Measurements from ENCODE around the gene PIGQ.

PIGQ gene

DNA sequence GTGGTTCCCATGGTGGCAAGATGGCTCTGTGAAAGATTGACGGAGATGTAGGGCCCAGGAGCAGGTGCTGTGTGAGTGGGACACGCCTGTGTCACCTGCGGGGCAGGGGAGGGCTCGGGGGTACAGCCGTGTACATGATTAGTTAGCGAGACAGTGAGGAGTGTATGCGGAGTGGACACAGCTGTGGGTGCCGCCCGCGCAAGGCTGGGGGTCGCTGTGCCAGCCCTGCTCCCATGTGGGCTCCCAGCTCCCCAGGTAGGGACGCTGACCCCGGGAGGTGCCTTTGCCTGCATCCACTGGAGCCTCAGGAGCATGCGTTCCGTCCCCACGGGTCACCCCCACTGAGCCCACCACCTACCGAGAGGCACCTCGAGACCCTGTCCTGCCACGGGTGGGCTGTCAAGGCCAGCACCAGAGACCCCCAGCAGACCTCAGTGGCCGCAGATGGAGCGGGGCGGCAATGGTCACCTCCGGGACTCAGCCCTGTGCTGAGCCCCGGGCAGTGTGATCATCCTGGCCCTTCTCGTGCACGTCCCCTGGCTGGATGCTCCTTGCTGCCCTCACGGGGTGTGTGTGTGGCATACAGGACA lies 34.8 kb upstream of the PIGQ start:
- WGBS, 2 experiments = 95 to 96% methylated on average over 27 of the region's 27 CpGs
- no peak overlapping the region for H3K27ac ChIP-seq (ENCODE audit: insufficient read depth, low read depth, low read length, poor library complexity, severe bottlenecking)
- no peaks in the 10 kb centered on the region for H3K9me3 ChIP-seq (ENCODE audit: control insufficient read depth, low read length)
- H3K4me1 ChIP-seq (ENCODE audit: control insufficient read depth, insufficient read depth, low read length) = peaks cover 9% of the 10 kb centered on the region
- no peaks in the 10 kb centered on the region for H3K27me3 ChIP-seq (ENCODE audit: control insufficient read depth, insufficient read depth, low read length, poor library complexity, severe bottlenecking)
- H3K36me3 ChIP-seq (ENCODE audit: control insufficient read depth, insufficient read depth, low read length) = no peaks in the 10 kb centered on the region
- H3K4me3 ChIP-seq (ENCODE audit: insufficient read depth, low read depth, low read length) = no peak overlapping the region

DNA sequence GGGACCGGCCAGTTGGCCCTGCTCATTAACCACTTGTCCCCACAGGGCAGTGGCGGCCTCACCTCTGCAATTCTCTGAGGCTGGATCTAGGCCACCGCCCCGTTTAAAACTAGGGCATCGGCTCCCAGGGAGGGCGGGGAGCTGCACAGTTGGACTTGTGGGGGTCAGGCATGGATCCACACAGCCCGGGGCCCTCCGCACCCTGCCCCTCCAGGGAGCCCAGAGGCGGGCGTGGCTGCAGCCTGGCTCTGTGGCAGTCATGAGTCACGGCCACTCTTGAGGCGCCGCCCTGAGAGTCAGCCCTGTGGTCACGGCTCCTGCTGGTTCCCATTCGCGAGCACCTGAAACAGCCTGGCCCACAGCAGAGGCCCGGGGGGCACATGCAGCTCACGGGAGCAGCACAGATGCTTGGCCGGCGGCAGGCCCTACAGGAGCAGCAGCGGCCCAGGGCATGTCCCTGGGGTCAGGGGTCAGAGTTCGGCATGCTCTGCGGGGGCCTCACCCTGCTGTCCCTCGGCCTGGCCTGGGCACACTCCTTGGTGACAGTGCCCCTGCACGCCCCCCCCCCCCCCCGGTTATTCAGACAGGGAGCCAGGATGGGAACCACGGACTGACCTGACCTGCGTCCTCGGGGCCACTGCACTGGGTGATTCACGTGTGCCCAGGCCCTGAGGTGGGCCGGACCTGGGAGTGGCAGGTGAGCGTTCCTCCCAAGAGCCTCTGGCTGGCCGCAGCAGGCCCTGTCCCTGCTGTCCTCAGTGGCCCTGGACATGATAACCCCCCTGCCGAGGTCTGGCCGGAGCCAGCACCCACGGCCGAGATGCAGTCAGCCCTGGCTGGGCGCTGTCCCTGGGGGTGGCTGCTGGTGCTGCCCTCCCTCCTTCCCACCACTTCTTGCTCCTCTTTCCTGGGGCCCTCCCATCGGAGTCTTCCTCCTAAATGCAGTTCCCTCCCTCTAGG lies 34.0 kb upstream of the PIGQ start:
- H3K27ac ChIP-seq (ENCODE audit: insufficient read depth, low read depth, low read length, poor library complexity, severe bottlenecking) = no peak overlapping the region
- no peaks in the 10 kb centered on the region for H3K27me3 ChIP-seq (ENCODE audit: control insufficient read depth, insufficient read depth, low read length, poor library complexity, severe bottlenecking)
- WGBS, 2 experiments = 95% methylated on average over 39 of the region's 39 CpGs
- H3K36me3 ChIP-seq (ENCODE audit: control insufficient read depth, insufficient read depth, low read length) = no peaks in the 10 kb centered on the region
- H3K9me3 ChIP-seq (ENCODE audit: control insufficient read depth, low read length) = no peaks in the 10 kb centered on the region
- H3K4me3 ChIP-seq (ENCODE audit: insufficient read depth, low read depth, low read length) = no peak overlapping the region
- H3K4me1 ChIP-seq (ENCODE audit: control insufficient read depth, insufficient read depth, low read length) = peaks cover 8% of the 10 kb centered on the region

DNA sequence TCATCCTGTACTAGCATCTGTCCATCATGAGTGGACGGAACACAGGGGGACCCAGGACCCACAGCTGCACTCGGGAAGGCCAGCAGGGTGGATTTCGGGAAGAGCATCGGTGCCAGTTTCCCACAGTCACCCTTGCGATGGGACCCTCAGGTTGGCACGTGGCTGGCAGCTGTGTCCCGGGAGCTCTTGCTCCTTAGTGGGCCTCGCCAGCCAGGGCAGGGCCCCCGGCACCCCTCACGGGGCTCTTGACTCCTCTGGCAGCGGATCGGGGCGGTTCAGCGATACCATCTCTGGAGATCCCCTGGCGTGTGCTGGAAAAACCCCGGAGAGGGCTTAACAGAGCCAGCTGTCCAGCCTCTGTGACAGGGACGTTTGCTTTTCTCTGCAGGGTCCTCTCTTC lies 33.0 kb upstream of the PIGQ start:
- whole genome bisulfite sequencing, 2 experiments = 96 to 97% methylated on average over 17 of the region's 17 CpGs
- no peak overlapping the region for H3K27ac ChIP-seq (ENCODE audit: insufficient read depth, low read depth, low read length, poor library complexity, severe bottlenecking)
- no peak overlapping the region for H3K4me3 ChIP-seq (ENCODE audit: insufficient read depth, low read depth, low read length)
- H3K4me1 ChIP-seq (ENCODE audit: control insufficient read depth, insufficient read depth, low read length) = peaks cover 8% of the 10 kb centered on the region
- no peaks in the 10 kb centered on the region for H3K27me3 ChIP-seq (ENCODE audit: control insufficient read depth, insufficient read depth, low read length, poor library complexity, severe bottlenecking)
- H3K36me3 ChIP-seq (ENCODE audit: control insufficient read depth, insufficient read depth, low read length) = no peaks in the 10 kb centered on the region
- no peaks in the 10 kb centered on the region for H3K9me3 ChIP-seq (ENCODE audit: control insufficient read depth, low read length)

DNA sequence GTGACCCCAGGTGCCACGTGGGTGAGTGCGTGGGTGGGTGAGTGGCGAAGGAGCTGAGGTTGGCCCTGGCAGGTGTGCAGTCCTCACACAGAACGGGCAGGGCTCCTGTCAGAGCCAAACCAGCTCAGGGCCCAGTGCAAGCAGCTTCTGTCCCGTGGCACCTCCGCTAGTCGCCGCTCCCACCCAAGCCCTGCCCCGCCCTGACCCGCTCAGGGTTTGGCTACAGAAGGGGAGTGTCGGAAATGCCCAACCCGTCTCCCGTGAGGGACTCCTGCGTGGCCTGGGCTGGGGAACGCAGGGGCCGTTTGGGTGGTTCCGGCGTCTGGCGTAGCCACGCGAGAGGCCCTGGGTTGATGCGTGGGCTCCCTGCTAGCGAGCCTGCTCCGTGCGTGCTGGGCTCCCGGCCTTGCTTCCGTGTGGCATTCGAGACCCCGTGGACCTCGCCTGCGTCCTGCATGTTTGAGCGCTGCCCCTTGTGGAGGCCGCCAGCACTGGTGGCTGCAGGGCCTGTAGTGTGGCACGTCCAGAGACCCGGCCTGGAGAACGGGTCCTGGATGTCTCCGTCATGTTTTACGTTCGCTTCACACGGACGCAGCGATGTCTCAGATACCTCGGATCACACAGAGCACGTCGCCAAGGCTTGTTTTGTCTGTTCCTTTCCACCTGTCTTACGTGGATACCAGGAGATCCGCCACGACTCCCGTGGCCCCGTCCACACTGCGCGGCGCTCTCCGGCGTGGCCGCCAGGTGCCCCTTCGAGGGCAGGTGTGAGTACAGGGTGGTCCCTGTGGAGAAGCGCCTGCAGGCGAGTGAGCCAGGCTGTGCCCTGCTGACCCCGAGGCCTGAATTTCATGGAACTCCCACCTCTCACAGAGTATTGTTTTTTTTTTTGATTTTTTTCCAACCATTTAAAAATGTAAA lies 32.1 kb upstream of the PIGQ start:
- 95 to 97% methylated on average over 60 of the region's 60 CpGs for WGBS, 2 experiments

DNA sequence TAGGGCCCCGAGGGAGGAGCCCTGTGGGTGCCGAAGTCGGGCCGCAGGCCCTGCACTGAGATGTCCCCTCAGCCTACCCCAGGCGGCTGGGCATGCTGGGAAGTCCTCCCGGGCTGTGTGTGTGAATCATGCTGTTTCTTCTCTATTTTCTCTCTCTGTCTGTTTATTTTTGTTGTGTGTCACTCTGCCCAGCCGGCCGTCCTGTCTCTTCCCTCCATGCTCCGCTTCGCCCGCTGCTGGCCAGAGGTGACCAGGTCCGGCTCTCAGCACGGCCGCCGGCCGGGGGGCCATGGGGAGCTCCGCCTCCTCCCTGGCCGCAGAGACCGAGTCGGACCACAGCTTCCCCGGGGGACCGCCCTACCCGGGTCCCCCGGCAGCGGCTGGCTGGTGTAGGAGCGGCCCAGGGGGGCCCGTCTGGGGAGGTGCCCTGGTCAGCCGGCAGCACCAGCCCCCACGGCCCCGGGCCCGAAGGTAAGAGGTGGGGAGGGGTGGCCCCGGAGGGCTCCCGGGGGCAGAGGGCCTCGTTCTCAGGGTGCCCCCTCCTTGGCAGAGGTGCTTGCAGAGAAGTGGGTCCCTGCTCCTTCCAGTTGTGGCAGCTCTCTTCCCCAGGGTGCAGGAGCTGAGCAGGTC lies 29.8 kb upstream of the PIGQ start:
- no peaks in the 10 kb centered on the region for H3K27me3 ChIP-seq (ENCODE audit: control insufficient read depth, insufficient read depth, low read length, poor library complexity, severe bottlenecking)
- no peaks in the 10 kb centered on the region for H3K9me3 ChIP-seq (ENCODE audit: control insufficient read depth, low read length)
- H3K4me1 ChIP-seq (ENCODE audit: control insufficient read depth, insufficient read depth, low read length) = peaks cover 6% of the 10 kb centered on the region
- no peaks in the 10 kb centered on the region for H3K36me3 ChIP-seq (ENCODE audit: control insufficient read depth, insufficient read depth, low read length)
- WGBS, 2 experiments = 94 to 95% methylated on average over 34 of the region's 34 CpGs
- H3K27ac ChIP-seq (ENCODE audit: insufficient read depth, low read depth, low read length, poor library complexity, severe bottlenecking) = no peak overlapping the region
- H3K4me3 ChIP-seq (ENCODE audit: insufficient read depth, low read depth, low read length) = no peak overlapping the region

More for the DNA sequence above, 32.1 kb upstream of the PIGQ start:
- peaks cover 8% of the 10 kb centered on the region for H3K4me1 ChIP-seq (ENCODE audit: control insufficient read depth, insufficient read depth, low read length)
- H3K4me3 ChIP-seq (ENCODE audit: insufficient read depth, low read depth, low read length) = no peak overlapping the region
- H3K9me3 ChIP-seq (ENCODE audit: control insufficient read depth, low read length) = no peaks in the 10 kb centered on the region
- no peaks in the 10 kb centered on the region for H3K36me3 ChIP-seq (ENCODE audit: control insufficient read depth, insufficient read depth, low read length)
- no peaks in the 10 kb centered on the region for H3K27me3 ChIP-seq (ENCODE audit: control insufficient read depth, insufficient read depth, low read length, poor library complexity, severe bottlenecking)
- no peak overlapping the region for H3K27ac ChIP-seq (ENCODE audit: insufficient read depth, low read depth, low read length, poor library complexity, severe bottlenecking)

DNA sequence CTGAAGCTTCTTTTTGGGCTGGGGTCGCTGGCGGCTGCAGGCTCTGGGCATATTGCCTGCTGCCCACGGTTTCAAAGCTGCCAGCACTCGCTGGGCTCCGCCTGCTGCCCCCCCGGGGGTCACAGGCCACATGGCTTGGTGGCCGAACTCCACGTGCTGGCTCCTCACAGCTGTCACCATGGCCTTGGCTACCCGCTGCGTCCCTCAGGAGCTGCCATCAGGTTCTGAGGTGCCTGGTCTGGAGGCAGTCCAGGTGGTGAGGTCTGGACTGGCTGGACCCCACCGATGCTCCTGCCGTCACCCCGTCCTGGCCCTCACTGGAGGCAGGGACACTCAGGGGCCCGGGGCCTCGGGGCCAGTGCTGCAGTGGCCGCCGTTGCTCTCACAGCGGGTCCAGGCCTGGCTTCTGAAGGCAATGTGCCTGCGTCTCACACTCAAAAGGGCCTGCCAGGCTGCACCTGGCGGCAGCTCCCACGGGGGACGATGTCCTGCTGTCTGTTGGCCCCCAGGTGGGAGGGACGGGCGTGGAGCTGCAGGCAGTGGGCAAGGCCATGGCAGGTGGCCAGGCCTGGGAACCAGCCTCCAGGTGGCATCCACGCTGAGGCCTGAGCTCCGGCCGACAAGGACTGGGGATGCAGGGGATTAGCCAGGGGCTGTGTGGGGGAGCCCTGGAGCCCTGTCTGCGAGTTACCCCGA lies 29.0 kb upstream of the PIGQ start:
- Histone ChIP-seq H3K4me1 (ENCODE audit: control insufficient read depth, insufficient read depth, low read length) (peaks cover 6% of the 10 kb centered on the region), H3K4me3 (ENCODE audit: insufficient read depth, low read depth, low read length) (no peak overlapping the region), H3K36me3 (ENCODE audit: control insufficient read depth, insufficient read depth, low read length) (no peaks in the 10 kb centered on the region), H3K9me3 (ENCODE audit: control insufficient read depth, low read length) (no peaks in the 10 kb centered on the region), H3K27ac (ENCODE audit: insufficient read depth, low read depth, low read length, poor library complexity, severe bottlenecking) (no peak overlapping the region), H3K27me3 (ENCODE audit: control insufficient read depth, insufficient read depth, low read length, poor library complexity, severe bottlenecking) (no peaks in the 10 kb centered on the region)
- 94 to 96% methylated on average over 29 of the region's 29 CpGs for WGBS, 2 experiments

DNA sequence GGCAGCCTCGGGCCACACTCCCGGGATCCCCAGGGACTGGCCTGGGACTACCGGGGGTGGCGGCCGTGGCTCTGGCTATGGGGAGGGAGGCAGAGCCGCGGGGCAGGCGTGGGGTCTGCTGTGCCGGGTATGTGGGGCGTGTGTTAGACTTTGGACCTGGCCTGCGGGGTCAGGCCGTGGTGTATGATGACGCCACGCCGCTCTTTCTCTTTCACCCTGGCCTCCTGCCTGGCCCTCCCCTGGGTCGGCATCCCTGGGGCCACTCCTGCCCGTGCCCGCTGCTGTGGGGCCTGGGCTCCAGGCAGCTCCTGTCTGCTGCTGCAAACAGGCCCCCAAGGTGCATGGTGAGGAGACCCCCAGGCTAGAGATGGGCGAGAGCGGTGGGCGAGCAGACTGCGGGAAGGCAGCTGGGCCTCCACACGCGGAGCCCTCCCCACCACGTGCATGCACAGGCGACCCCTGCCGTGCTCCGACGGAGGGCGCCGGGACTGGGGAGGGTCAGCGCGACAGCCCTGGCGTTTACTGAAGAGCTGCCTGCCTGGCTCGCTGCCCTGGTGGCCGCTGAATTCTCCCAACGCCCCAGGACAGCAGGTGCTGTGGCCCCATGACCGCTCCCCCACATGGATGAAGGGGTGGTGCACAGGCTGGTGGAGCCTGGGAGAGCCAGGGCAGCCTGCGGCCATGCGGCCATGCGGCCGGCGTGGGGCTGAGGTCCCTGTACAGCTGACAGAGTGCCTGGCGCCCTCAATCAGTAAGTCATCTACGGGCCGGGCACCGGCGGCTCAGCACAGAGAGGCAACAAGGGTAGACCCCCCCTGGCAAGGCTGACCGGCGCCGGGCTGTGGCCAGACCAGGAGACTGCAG lies 26.2 kb upstream of the PIGQ start:
- Histone ChIP-seq H3K27ac (ENCODE audit: insufficient read depth, low read depth, low read length, poor library complexity, severe bottlenecking) (no peak overlapping the region), H3K36me3 (ENCODE audit: control insufficient read depth, insufficient read depth, low read length) (no peaks in the 10 kb centered on the region), H3K27me3 (ENCODE audit: control insufficient read depth, insufficient read depth, low read length, poor library complexity, severe bottlenecking) (no peaks in the 10 kb centered on the region), H3K4me1 (ENCODE audit: control insufficient read depth, insufficient read depth, low read length) (peaks cover 6% of the 10 kb centered on the region), H3K4me3 (ENCODE audit: insufficient read depth, low read depth, low read length) (no peak overlapping the region), H3K9me3 (ENCODE audit: control insufficient read depth, low read length) (no peaks in the 10 kb centered on the region)
- WGBS, 2 experiments = 94% methylated on average over 51 of the region's 51 CpGs

DNA sequence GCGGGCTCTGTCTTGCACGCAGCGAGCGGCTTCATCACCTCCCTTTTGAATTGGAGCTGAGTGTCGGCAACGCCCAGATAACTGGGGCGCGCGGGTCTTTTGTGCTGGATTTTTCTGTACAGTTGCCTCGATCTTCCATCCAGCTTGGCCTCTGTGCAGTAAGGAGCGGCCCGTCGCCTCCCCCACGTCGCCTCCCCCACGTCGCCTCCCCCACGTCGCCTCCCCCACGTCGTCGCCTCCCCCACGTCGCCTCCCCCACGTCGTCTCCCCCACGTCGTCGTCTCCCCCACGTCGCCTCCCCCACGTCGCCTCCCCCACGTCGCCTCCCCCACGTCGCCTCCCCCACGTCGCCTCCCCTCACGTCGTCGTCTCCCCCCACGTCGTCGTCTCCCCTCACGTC lies 25.3 kb upstream of the PIGQ start:
- Histone ChIP-seq H3K27me3 (ENCODE audit: control insufficient read depth, insufficient read depth, low read length, poor library complexity, severe bottlenecking) (no peaks in the 10 kb centered on the region), H3K9me3 (ENCODE audit: control insufficient read depth, low read length) (no peaks in the 10 kb centered on the region), H3K36me3 (ENCODE audit: control insufficient read depth, insufficient read depth, low read length) (no peaks in the 10 kb centered on the region), H3K27ac (ENCODE audit: insufficient read depth, low read depth, low read length, poor library complexity, severe bottlenecking) (no peak overlapping the region), H3K4me3 (ENCODE audit: insufficient read depth, low read depth, low read length) (no peak overlapping the region), H3K4me1 (ENCODE audit: control insufficient read depth, insufficient read depth, low read length) (peaks cover 6% of the 10 kb centered on the region)
- 95 to 96% methylated on average over 43 to 46 of the region's 46 CpGs for WGBS, 2 experiments

Data from ectodermal cell (in vitro differentiated cells).